ENCODE results near the gene CDC25C. TPM values are rescaled to one million over a fixed set of nuclear protein-coding genes. Genes with fewer than 3 reads are reported as not detected.

The CDC25C gene
- polyA plus RNA-seq, 2 of the 4 experiments (the other 2 are of a cell fraction), result 12.6 to 19.3 TPM

DNA sequence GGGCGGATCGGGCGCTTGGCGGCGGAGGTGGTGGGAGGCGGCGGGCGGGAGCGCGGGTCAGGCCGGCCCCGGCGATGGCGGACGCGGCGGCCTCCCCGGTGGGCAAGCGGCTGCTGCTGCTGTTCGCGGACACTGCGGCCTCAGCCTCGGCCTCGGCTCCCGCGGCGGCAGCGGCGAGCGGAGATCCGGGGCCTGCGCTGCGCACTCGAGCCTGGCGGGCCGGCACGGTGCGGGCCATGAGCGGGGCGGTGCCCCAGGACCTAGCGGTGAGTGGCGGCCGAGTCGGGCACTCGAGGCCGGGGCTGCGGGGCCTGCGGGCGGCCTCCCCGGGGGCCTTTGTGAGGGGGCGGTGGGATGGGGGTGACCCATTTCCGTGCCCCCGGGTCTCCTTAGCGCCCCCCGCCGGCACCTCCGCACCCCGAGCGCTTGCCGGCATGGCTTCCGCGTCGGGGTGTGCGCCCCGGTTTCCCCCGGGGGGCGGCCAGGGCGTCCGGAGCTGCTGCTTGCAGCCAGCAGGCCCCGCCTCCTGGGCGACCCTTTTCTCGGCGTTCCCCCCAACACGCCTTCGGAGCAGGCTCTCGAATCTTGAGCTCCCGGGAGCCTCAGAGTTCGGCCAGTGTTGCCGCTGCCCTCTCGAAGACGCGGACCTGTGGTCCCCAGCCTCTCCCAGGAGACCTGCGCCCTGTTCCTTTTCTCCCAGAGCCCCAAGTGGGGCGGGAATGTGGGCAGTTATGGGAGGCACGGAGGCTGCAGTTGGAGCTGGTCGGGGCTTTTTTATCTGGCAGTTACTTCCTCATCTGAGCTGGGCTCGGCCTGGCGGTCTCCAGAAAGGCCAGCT lies 21.3 kb upstream of the CDC25C start (continued):
- no peak for TF ChIP-seq EHF (CRISPR knock-in tag; IDR thresholded peaks at IDR 0.05)
- TF ChIP-seq, protein P1, sequence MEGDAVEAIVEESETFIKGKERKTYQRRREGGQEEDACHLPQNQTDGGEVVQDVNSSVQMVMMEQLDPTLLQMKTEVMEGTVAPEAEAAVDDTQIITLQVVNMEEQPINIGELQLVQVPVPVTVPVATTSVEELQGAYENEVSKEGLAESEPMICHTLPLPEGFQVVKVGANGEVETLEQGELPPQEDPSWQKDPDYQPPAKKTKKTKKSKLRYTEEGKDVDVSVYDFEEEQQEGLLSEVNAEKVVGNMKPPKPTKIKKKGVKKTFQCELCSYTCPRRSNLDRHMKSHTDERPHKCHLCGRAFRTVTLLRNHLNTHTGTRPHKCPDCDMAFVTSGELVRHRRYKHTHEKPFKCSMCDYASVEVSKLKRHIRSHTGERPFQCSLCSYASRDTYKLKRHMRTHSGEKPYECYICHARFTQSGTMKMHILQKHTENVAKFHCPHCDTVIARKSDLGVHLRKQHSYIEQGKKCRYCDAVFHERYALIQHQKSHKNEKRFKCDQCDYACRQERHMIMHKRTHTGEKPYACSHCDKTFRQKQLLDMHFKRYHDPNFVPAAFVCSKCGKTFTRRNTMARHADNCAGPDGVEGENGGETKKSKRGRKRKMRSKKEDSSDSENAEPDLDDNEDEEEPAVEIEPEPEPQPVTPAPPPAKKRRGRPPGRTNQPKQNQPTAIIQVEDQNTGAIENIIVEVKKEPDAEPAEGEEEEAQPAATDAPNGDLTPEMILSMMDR (IDR thresholded peaks at IDR 0.05), result peak; percentile 57
- TF ChIP-seq ZC3H11A (IDR thresholded peaks at IDR 0.05), result no peak
- TF ChIP-seq MAZ (IDR thresholded peaks at IDR 0.05; ENCODE audit: borderline replicate concordance, low read depth, low read length), result no peak
- no peak for TF ChIP-seq RFX5 (IDR thresholded peaks at IDR 0.05)
- TF ChIP-seq SMC3 (IDR thresholded peaks at IDR 0.05), result peak; percentile 21; the same call in 2 of the 3 replicates
- no peak for TF ChIP-seq EP300 (IDR thresholded peaks at IDR 0.05)
- TF ChIP-seq, protein P2, sequence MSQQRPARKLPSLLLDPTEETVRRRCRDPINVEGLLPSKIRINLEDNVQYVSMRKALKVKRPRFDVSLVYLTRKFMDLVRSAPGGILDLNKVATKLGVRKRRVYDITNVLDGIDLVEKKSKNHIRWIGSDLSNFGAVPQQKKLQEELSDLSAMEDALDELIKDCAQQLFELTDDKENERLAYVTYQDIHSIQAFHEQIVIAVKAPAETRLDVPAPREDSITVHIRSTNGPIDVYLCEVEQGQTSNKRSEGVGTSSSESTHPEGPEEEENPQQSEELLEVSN (IDR thresholded peaks at IDR 0.05; ENCODE audit: borderline replicate concordance, low read depth), result no peak
- TF ChIP-seq, protein P3, sequence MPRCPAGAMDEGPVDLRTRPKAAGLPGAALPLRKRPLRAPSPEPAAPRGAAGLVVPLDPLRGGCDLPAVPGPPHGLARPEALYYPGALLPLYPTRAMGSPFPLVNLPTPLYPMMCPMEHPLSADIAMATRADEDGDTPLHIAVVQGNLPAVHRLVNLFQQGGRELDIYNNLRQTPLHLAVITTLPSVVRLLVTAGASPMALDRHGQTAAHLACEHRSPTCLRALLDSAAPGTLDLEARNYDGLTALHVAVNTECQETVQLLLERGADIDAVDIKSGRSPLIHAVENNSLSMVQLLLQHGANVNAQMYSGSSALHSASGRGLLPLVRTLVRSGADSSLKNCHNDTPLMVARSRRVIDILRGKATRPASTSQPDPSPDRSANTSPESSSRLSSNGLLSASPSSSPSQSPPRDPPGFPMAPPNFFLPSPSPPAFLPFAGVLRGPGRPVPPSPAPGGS (IDR thresholded peaks at IDR 0.05), result 0 out of 3 replicates have a peak, but pooled peaks have one; percentile 28
- TF ChIP-seq FOSL2 (IDR thresholded peaks at IDR 0.05), result no peak
- no peak for TF ChIP-seq FOSL2 (CRISPR knock-in tag; IDR thresholded peaks at IDR 0.05)
- 0 out of 2 replicates have a peak, but pooled peaks have one; percentile 26 for TF ChIP-seq MYC (IDR thresholded peaks at IDR 0.05; ENCODE audit: borderline replicate concordance, low read length)
- TF ChIP-seq PHF8 (IDR thresholded peaks at IDR 0.05; ENCODE audit: borderline replicate concordance, low read depth), result peak; percentile 92
- TF ChIP-seq ESRRA (IDR thresholded peaks at IDR 0.05; ENCODE audit: borderline replicate concordance, low read length), result no peak
- TF ChIP-seq CEBPB (IDR thresholded peaks at IDR 0.05), result no peak
- no peak for TF ChIP-seq RCOR1 (IDR thresholded peaks at IDR 0.05; ENCODE audit: low read depth, low read length)
- TF ChIP-seq NPAS2 (CRISPR knock-in tag; IDR thresholded peaks at IDR 0.05; ENCODE audit: borderline replicate concordance), result no peak
- peak in 1 of 2 experiments; percentile 1; a peak in 1 of 5 replicates for TF ChIP-seq RAD21 (conservative IDR thresholded peaks at IDR 0.05 in 1 of 2, IDR thresholded peaks at IDR 0.05 in 1 of 2)

DNA sequence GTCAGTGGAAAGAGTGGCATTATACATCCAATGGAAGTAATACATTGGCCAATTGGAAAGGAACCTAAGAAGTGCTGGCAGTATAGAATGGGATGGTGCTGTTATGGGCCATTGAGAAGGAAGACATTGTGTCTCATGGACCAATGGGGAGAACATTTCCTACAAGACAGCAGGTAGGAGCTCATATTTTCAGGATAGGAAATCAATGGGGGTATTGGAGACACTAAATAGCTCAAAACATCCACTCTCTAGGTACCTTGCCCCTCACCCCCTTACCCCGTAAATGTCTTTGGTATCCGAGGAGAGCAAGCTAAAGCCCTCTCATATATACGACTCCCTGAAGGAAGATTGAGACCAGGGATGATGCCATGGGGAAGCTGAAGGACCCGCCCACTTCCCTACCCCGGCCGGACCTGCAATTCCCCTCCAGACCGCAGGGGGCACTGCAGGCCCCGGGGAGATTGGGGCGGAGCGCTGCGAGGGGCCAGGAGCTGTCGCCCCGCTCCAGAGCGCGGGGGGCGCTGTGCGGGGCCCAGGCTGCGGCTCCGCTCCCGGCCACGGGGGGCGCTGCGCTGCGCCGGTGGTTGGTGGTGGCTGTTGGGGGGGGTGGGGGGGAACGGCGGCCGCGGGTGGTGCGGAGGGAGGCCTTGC lies 20.6 kb upstream of the CDC25C start, which contains the start of gene KDM3B:
Gene KDM3B, plus strand, starts transcription at position 615 of the 651 bp plus-strand sequence. CDS start 111 bp downstream, outside the sequence.
- Histone ChIP-seq H3K27ac (peak within 1 kb of the TSS; percentile 96 to 100), H3K4me3 (peak within 1 kb of the TSS; percentile 99), H3K9me3 (peaks cover 9% of the 10 kb centered on the region; the same call in 2 of the 3 replicates), H3K4me1 (peaks cover 19% of the 10 kb centered on the region), H3K4me2 (peak within 1 kb of the TSS; percentile 96)
- POLR2A ChIA-PET, result interaction anchor here (0.6 to 4.5 kb wide), 8 partner anchors 11 to 510 kb away, joined by 3 to 68 read pairs (median 6); partner anchors contain the start of genes BRD8, CDC23, CDC25C and EGR1
- DNase-seq (ENCODE audit: low read depth in 1 of 2, low spot score in 1 of 2), result peak; percentile 87 to 94
- FAIRE-seq, result no peak
- CTCF ChIA-PET, result interaction anchor here (0.6 to 6.2 kb wide), 56 partner anchors 7 to 1667 kb away, joined by 3 to 197 read pairs (median 6); partner anchors contain the start of genes CDC23, CDC25C, FAM53C and GFRA3
- 31% methylated on average over 4 of the region's 30 CpGs for WGBS (ENCODE audit: missing lambda C conversion rate)
- ATAC-seq, result peak; percentile 60 to 76
- TF ChIP-seq RAD21 (conservative IDR thresholded peaks at IDR 0.05 in 1 of 2, IDR thresholded peaks at IDR 0.05 in 1 of 2) (peak; percentile 21 to 31; a peak in 2 of 5 replicates), FOSL2 (IDR thresholded peaks at IDR 0.05) (no peak), FOSL2 (CRISPR knock-in tag; IDR thresholded peaks at IDR 0.05) (peak; percentile 27; the same call in 1 of the 2 replicates), MYC (IDR thresholded peaks at IDR 0.05; ENCODE audit: borderline replicate concordance, low read length) (no peak), SREBF2 (IDR thresholded peaks at IDR 0.05) (no peak), SMC3 (IDR thresholded peaks at IDR 0.05) (peak; percentile 30; the same call in 2 of the 3 replicates)
- TF ChIP-seq, protein P4, sequence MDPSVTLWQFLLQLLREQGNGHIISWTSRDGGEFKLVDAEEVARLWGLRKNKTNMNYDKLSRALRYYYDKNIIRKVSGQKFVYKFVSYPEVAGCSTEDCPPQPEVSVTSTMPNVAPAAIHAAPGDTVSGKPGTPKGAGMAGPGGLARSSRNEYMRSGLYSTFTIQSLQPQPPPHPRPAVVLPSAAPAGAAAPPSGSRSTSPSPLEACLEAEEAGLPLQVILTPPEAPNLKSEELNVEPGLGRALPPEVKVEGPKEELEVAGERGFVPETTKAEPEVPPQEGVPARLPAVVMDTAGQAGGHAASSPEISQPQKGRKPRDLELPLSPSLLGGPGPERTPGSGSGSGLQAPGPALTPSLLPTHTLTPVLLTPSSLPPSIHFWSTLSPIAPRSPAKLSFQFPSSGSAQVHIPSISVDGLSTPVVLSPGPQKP (IDR thresholded peaks at IDR 0.05; ENCODE audit: low read depth, low read length), result no peak
- TF ChIP-seq, protein P1 (IDR thresholded peaks at IDR 0.05), result peak; percentile 99

Measured in A549 (cell line).